Measurements from ENCODE around the gene AFF1. TPM values are rescaled to one million over a fixed set of nuclear protein-coding genes. Genes with fewer than 3 reads are reported as not detected.

AFF1 gene
- total RNA-seq, 1 experiment from 2014 or later: 52.8 TPM

DNA sequence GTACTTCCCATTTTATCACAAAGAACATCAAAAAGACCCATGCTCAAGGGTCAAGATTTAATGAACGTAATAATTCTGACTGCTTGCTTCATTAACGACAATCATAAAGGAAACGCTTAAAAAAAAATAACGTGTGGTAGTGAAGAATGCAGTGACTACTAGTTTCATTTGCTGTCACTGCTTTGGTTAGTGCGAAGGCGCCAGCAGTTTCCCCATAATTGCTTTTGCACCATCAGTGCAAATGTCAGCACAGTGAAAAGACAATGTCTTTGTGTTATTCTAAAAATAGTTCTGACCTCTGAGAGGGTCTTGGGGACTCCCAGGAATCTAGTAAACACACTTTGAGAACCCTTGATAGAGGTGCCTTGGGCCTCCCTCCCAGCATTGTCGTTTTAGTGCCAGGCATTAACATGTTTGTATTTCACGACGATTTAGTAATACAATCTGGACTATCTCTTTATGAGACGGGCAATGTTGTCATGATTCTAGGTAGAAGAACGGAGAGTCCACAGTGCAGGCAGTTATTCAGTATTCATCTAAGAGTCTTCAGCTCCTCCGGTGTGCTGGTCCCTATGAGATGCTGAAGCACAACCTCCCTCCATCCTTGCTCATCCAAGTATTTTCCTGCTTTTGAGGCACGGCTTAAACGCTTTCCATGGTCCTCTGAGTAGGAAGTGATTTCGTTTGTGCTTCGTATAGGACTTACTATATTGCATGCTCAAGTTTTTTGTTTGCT lies 71.0 kb downstream of the AFF1 start:
- no peak for TF ChIP-seq EZH2 (IDR thresholded peaks at IDR 0.05; ENCODE audit: low read depth)
- ChIA-PET CTCF (interaction anchor here (1.9 kb wide), 1 partner anchor 71 kb away, joined by 9 read pairs; the partner anchor contains the start of gene AFF1), POLR2A (ENCODE audit: unreplicated experiment) (interaction anchor here (0.5 to 1.0 kb wide), 6 partner anchors 13 to 98 kb away, joined by 3 to 10 read pairs (median 4); partner anchors contain the start of gene AFF1)
- H3K4me3 ChIP-seq: peak overlapping the region; percentile 93
- peaks cover 32% of the 10 kb centered on the region for H3K79me2 ChIP-seq (ENCODE audit: low read depth)
- intact Hi-C loops (cut with micrococcal nuclease; ENCODE audit: unreplicated experiment): loop anchor here (1.0 to 10.0 kb wide), 4 partner anchors 70 to 1531 kb away; partner anchors contain the start of gene ARHGAP24
- peak overlapping the region; percentile 98 for H3K4me2 ChIP-seq
- H3K27ac ChIP-seq: peak overlapping the region; percentile 85
- BruUV-seq (replicated peaks): TSS peak; percentile 91
- H3K9me2 ChIP-seq (ENCODE audit: insufficient read depth): no peaks in the 10 kb centered on the region
- H3K4me1 ChIP-seq (replicated peaks; ENCODE audit: insufficient read depth): peaks cover 36% of the 10 kb centered on the region
- no peaks in the 10 kb centered on the region for H3K9me3 ChIP-seq (ENCODE audit: insufficient read depth, low read depth)
- H2AFZ ChIP-seq: peak overlapping the region; percentile 85
- H3F3A ChIP-seq (ENCODE audit: insufficient read depth, low read depth): peaks cover 17% of the 10 kb centered on the region
- H4K20me1 ChIP-seq (ENCODE audit: insufficient read depth): 0 out of 2 replicates have a peak, but pooled peaks cover 6% of the 10 kb centered on the region
- no peaks in the 10 kb centered on the region for H3K36me3 ChIP-seq (ENCODE audit: low read depth)
- H3K27me3 ChIP-seq (ENCODE audit: insufficient read depth, low read depth): no peaks in the 10 kb centered on the region
- DNase-seq: no peak

DNA sequence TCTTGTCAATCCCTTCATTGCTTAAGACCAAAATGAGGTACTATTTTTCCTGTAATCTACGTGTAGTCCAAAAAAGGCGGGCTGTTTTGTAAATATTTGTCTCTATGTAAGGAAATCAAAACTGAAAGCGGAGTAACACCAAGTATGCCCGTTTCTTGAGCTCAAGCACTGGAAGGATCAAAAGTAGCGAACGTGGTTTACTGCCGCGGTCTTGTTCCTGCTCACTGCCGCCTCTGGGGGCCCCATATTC lies 71.5 kb downstream of the AFF1 start:
- Histone ChIP-seq H3K4me1 (replicated peaks; ENCODE audit: insufficient read depth) (peaks cover 40% of the 10 kb centered on the region), H3K79me2 (ENCODE audit: low read depth) (peaks cover 36% of the 10 kb centered on the region), H3K27ac (peak overlapping the region; percentile 85), H3K36me3 (ENCODE audit: low read depth) (no peaks in the 10 kb centered on the region), H3K9me3 (ENCODE audit: insufficient read depth, low read depth) (no peaks in the 10 kb centered on the region), H3K4me2 (peak overlapping the region; percentile 98), H2AFZ (peak overlapping the region; percentile 85), H3K9me2 (ENCODE audit: insufficient read depth) (no peaks in the 10 kb centered on the region), H4K20me1 (ENCODE audit: insufficient read depth) (0 out of 2 replicates have a peak, but pooled peaks cover 6% of the 10 kb centered on the region), H3K4me3 (peak overlapping the region; percentile 93), H3F3A (ENCODE audit: insufficient read depth, low read depth) (peaks cover 19% of the 10 kb centered on the region), H3K27me3 (ENCODE audit: insufficient read depth, low read depth) (no peaks in the 10 kb centered on the region)
- no TSS peak for BruUV-seq (replicated peaks)
- ChIA-PET CTCF (interaction anchor here (1.9 kb wide), 1 partner anchor 72 kb away, joined by 9 read pairs; the partner anchor contains the start of gene AFF1), POLR2A (ENCODE audit: unreplicated experiment) (interaction anchor here (0.5 to 1.0 kb wide), 9 partner anchors 14 to 969 kb away, joined by 3 to 10 read pairs (median 3); partner anchors contain the start of gene AFF1)
- TF ChIP-seq, protein P1, sequence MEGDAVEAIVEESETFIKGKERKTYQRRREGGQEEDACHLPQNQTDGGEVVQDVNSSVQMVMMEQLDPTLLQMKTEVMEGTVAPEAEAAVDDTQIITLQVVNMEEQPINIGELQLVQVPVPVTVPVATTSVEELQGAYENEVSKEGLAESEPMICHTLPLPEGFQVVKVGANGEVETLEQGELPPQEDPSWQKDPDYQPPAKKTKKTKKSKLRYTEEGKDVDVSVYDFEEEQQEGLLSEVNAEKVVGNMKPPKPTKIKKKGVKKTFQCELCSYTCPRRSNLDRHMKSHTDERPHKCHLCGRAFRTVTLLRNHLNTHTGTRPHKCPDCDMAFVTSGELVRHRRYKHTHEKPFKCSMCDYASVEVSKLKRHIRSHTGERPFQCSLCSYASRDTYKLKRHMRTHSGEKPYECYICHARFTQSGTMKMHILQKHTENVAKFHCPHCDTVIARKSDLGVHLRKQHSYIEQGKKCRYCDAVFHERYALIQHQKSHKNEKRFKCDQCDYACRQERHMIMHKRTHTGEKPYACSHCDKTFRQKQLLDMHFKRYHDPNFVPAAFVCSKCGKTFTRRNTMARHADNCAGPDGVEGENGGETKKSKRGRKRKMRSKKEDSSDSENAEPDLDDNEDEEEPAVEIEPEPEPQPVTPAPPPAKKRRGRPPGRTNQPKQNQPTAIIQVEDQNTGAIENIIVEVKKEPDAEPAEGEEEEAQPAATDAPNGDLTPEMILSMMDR (conservative IDR thresholded peaks at IDR 0.05): no peak
- no peak for TF ChIP-seq EZH2 (IDR thresholded peaks at IDR 0.05; ENCODE audit: low read depth)
- DNase-seq: no peak
- intact Hi-C loops (cut with micrococcal nuclease; ENCODE audit: unreplicated experiment): loop anchor here (1.0 to 10.0 kb wide), 4 partner anchors 70 to 1532 kb away; partner anchors contain the start of gene ARHGAP24

DNA sequence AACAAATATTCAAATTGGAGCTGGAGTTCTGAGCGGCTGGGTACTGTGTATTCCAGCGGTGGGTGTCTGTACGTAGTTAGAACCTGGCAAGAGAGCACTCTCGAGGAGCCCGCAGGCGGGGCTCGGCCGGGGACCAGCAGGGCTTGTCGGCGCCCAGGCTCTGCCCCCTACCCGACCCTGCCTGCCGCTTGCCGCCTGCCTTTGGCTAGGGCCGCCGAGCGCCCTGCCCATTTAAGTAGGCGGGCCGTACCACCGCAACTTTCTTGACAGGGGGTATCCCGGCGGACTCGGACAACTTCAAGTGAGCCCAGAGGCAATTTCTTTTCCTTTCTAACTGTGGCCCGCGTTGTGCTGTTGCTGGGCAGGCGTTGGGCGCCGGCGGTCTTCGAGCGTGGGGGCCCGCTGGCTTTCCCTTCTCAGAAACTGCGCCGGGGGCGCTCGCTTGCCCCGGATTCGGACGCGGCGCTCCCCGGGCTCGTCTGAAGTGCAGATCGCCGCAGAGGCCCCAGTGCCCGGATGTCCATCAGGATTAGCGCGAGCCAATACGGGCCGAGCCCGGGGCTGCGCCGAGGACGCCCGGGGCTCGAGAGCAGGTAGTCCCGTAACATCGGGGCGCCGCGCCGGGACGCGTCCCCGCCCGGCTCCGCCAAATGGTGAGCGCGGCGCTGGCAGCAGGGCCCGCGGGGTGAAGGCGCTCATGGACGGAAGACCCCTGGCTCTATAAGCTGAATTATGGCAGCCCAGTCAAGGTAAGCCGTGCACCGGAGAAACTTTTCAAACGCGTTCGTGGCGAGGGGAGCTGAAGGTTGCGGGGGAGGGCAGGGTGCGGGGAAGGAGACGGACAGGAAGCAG lies 72.1 kb downstream of the AFF1 start:
- H3K27ac ChIP-seq: peak overlapping the region; percentile 85
- no peaks in the 10 kb centered on the region for H3K27me3 ChIP-seq (ENCODE audit: insufficient read depth, low read depth)
- intact Hi-C loops (cut with micrococcal nuclease; ENCODE audit: unreplicated experiment): loop anchor here (1.0 to 10.0 kb wide), 4 partner anchors 71 to 1532 kb away; partner anchors contain the start of gene ARHGAP24
- CTCF ChIA-PET: interaction anchor here (1.9 kb wide), 1 partner anchor 72 kb away, joined by 9 read pairs; the partner anchor contains the start of gene AFF1
- TF ChIP-seq, protein P1 (conservative IDR thresholded peaks at IDR 0.05): no peak; the same call in 1 of the 2 replicates
- TF ChIP-seq EZH2 (IDR thresholded peaks at IDR 0.05; ENCODE audit: low read depth): no peak
- POLR2A ChIA-PET (ENCODE audit: unreplicated experiment): interaction anchor here (0.5 to 1.0 kb wide), 6 partner anchors 34 to 970 kb away, joined by 3 to 10 read pairs (median 4); partner anchors contain the start of gene AFF1
- no TSS peak for BruUV-seq (replicated peaks)
- H3K79me2 ChIP-seq (ENCODE audit: low read depth): peaks cover 38% of the 10 kb centered on the region
- H3K9me2 ChIP-seq (ENCODE audit: insufficient read depth): no peaks in the 10 kb centered on the region
- H3K4me3 ChIP-seq: peak overlapping the region; percentile 93
- no peaks in the 10 kb centered on the region for H3K9me3 ChIP-seq (ENCODE audit: insufficient read depth, low read depth)
- DNase-seq: peak; percentile 72 to 87
- 0 out of 2 replicates have a peak, but pooled peaks cover 6% of the 10 kb centered on the region for H4K20me1 ChIP-seq (ENCODE audit: insufficient read depth)
- no peaks in the 10 kb centered on the region for H3K36me3 ChIP-seq (ENCODE audit: low read depth)
- H2AFZ ChIP-seq: peak overlapping the region; percentile 85
- peaks cover 45% of the 10 kb centered on the region for H3K4me1 ChIP-seq (replicated peaks; ENCODE audit: insufficient read depth)
- H3F3A ChIP-seq (ENCODE audit: insufficient read depth, low read depth): peaks cover 21% of the 10 kb centered on the region
- peak overlapping the region; percentile 98 for H3K4me2 ChIP-seq
